ENCODE data around the gene C1orf21.
"Not testable (repeated sequence)": the region's sequence is repeated elsewhere in the genome, so short reads cannot be mapped to it uniquely, and the experiment has no call there.

Gene C1orf21

GRCh38 chr1:184608581-184608980, 221.8 kb downstream of the C1orf21 start:
- no peak for DNase-seq

GRCh38 chr1:184608990-184609389, 222.2 kb downstream of the C1orf21 start:
- no peak for DNase-seq

GRCh38 chr1:184610876-184611595, 224.2 kb downstream of the C1orf21 start:
- peak; percentile 91 for DNase-seq

GRCh38 chr1:184612229-184612628, 225.4 kb downstream of the C1orf21 start:
- not testable (repeated sequence) for DNase-seq

- DNase-seq: no peak
Observed at GRCh38 chr1:184614667-184615066, 227.8 kb downstream of the C1orf21 start.

- DNase-seq: no peak
Observed at GRCh38 chr1:184615301-184615700, 228.5 kb downstream of the C1orf21 start.

GRCh38 chr1:184616504-184616903, 229.7 kb downstream of the C1orf21 start:
- no peak for DNase-seq

GRCh38 chr1:184617433-184618029, 230.7 kb downstream of the C1orf21 start:
- no peak for DNase-seq

GRCh38 chr1:184618851-184619250, 232.0 kb downstream of the C1orf21 start:
- no peak for DNase-seq

GRCh38 chr1:184620469-184620868, 233.6 kb downstream of the C1orf21 start:
- DNase-seq: no peak

GRCh38 chr1:184621260-184621659, 234.4 kb downstream of the C1orf21 start:
- DNase-seq: no peak

GRCh38 chr1:184622136-184622823, 235.5 kb downstream of the C1orf21 start:
- peak; percentile 96 for DNase-seq

- DNase-seq: no peak
Observed at GRCh38 chr1:184623404-184623803, 236.6 kb downstream of the C1orf21 start.

GRCh38 chr1:184624051-184624450, 237.2 kb downstream of the C1orf21 start:
- no peak for DNase-seq

GRCh38 chr1:184624626-184625025, 237.8 kb downstream of the C1orf21 start:
- DNase-seq: no peak

GRCh38 chr1:184625271-184625670, 238.4 kb downstream of the C1orf21 start:
- no peak for DNase-seq

- no peak for DNase-seq
Observed at GRCh38 chr1:184626076-184627006, 239.5 kb downstream of the C1orf21 start.

- DNase-seq: no peak
Observed at GRCh38 chr1:184627007-184627341, 240.1 kb downstream of the C1orf21 start.

GRCh38 chr1:184629266-184629665, 242.4 kb downstream of the C1orf21 start:
- DNase-seq: no peak

GRCh38 chr1:184630679-184631060, 243.8 kb downstream of the C1orf21 start:
- no peak for DNase-seq

- no peak for DNase-seq
Observed at GRCh38 chr1:184632415-184633175, 245.8 kb downstream of the C1orf21 start.

- no peak for DNase-seq
Observed at GRCh38 chr1:184633785-184634184, 247.0 kb downstream of the C1orf21 start.

Measured in NCI-H2081 treated with DMSO at 0.1 percent for 48 hours (cell line).